Nasal cavity respiratory epithelium epithelial cell of viscerocranial mucosa (primary cell): ENCODE results near the gene FAM237B. TPM values are rescaled to one million over a fixed set of nuclear protein-coding genes. Genes with fewer than 3 reads are reported as not detected.

Experiments used
- total RNA-seq: library from RNA; depleted of rRNA; stranded (reverse); fragments of >200 nt; gene quantifications from 2 replicates; pipeline ENCODE4 v1.2.3, GENCODE V29; 2014

The FAM237B gene
- total RNA-seq: not detected in 2 replicates

DNA sequence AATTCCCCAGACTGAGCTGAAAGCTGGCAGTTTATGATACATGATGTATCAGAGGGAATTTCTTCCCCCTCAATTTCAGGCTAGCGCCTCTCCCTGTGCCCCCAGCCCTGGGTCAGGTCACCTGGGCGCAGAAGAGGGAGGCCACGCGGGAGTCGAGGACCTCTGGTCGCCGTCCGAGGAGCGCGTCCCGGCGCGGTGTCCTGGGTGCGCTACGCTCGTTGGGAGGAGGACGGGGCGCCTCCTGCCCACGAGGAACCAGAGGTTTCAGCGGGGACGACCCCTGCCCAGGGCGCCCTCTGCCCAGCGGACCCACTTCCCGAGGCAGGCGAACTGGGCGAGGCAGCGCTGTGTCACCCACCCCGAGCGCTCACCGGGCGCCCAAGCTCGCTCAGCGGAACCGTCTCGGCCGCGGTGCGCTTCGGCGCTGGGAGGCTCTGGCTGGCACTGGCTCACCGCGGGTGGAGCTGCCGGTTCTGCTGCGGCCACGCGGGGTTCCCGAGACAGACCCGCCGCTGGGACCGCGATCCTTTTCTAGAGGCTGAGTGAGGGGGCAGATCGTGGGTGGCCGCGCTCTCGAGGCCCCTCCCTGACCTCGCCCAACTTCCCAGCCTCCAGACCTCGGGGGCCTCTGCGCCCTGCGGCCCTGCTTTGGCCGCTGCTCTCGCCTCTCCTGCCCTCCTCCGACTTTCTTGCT, at the start of gene FAM237B:
FAM237B (minus strand) TSS at position 504 of the 694 bp plus-strand sequence. CDS start 1,556 bp downstream, outside the sequence.

DNA sequence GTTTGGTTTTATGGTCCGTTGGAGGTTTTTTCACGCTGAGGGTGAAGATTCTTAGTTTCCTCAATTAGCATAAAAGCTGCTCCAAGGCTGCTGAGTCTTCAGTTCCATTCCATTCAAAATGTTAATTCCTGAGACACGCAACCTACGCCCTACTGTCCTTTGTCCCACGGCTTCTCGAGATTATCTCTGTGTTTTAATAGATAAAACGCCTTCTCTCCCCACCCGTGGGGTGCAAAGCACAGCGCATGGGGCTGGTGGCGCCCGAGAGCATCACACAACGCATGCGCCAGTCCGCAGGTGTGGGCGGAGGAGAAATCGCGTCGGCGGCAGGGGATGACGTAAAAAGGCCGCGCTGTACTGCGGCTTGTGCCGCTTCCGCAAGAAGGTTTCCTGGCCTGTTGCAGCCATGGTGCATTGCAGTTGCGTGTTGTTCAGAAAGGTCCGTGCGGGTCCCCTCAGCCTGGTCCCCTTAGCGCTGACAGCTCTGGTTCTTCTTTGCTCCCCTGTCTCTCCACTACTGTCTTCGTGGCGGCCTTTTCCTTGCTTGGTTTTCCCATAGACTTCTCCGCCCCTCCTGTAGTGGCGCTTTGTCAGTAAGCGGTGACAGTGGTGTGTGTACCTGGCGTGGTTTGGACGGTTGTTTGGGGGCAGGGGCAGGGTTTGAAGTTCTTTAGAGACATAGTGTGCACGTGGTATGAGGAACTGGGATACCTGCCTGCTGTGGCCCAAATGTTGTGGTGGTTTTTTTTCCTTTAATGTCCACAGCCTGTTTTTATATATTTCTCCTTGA, 25.4 kb upstream of the FAM237B start, which contains the start of gene GTPBP10:
GTPBP10 (plus strand) TSS at position 381 of the 790 bp plus-strand sequence; CDS start at position 407, 26 bp downstream.

Other genes with a start within 250 kb of the FAM237B start
- gene STEAP1, start 166.8 kb downstream of the FAM237B start, total RNA-seq: 9.9 and 20.1 TPM in 2 replicates
- 2.7 and 16.2 TPM in 2 replicates for gene STEAP2, start 109.6 kb downstream of the FAM237B start, total RNA-seq
- 2.1 and 3.7 TPM in 2 replicates for gene CFAP69, start 76.1 kb downstream of the FAM237B start, total RNA-seq
- 30.8 and 31.4 TPM in 2 replicates for gene GTPBP10, start 25.4 kb upstream of the FAM237B start, total RNA-seq
- gene CLDN12, start 82.2 kb upstream of the FAM237B start, total RNA-seq: 71.8 and 86.8 TPM in 2 replicates
- not detected in 2 replicates for gene PTTG1IP2, start 148.3 kb upstream of the FAM237B start, total RNA-seq